ENCODE data around the gene MAGI2.

- no peak for TF ChIP-seq CTCF (conservative IDR thresholded peaks at IDR 0.05; ENCODE audit: low read depth in 2 of 2)
- TF ChIP-seq POLR2AphosphoS5 (IDR thresholded peaks at IDR 0.05; ENCODE audit: low read depth), result no peak
- no peak for TF ChIP-seq EZH2 (IDR thresholded peaks at IDR 0.05; ENCODE audit: low read depth, unreplicated experiment)
- no peak for TF ChIP-seq JUNB (IDR thresholded peaks at IDR 0.05; ENCODE audit: unreplicated experiment)
- TF ChIP-seq ZNF114 (CRISPR knock-in tag; IDR thresholded peaks at IDR 0.05), result no peak
- TF ChIP-seq ZNF331 (CRISPR knock-in tag; IDR thresholded peaks at IDR 0.05; ENCODE audit: low read depth), result no peak
- TF ChIP-seq REST (IDR thresholded peaks at IDR 0.05; ENCODE audit: unreplicated experiment), result no peak
- TF ChIP-seq EZH2phosphoT487 (IDR thresholded peaks at IDR 0.05; ENCODE audit: unreplicated experiment), result no peak
- no peak for TF ChIP-seq STAT1 (IDR thresholded peaks at IDR 0.05; ENCODE audit: unreplicated experiment)
- TF ChIP-seq NANOG (IDR thresholded peaks at IDR 0.05; ENCODE audit: borderline replicate concordance), result no peak
- no peak for TF ChIP-seq ETS1 (IDR thresholded peaks at IDR 0.05)
- no peak for TF ChIP-seq CREB1 (CRISPR knock-in tag; IDR thresholded peaks at IDR 0.05; ENCODE audit: low read depth)
Observed at GRCh38 chr7:78301407-78301806, 1152.1 kb downstream of the MAGI2 start.
